Panc1 (cell line): ENCODE data around the gene CDIP1. TPM values are rescaled to one million over a fixed set of nuclear protein-coding genes. Genes with fewer than 3 reads are reported as not detected.

Experiments used
- ATAC-seq: fragments of 200-7000 bp; cut with Tn5 transposase; 2 replicates; pipeline ENCODE4 v1.9.1; 2020; ENCODE audit warnings: mild to moderate bottlenecking, moderate library complexity
- BruUV-seq: library from RNA; stranded (reverse); fragments of 400-500 nt; replicated peaks from 2 replicates; lab custom pipeline; 2021; lab: Mats Ljungman, UMichigan
- CTCF ChIA-PET: fragments of 300-600 bp; sonication (Branson Sonifier 250); formaldehyde crosslinking; loops from one replicate; lab custom pipeline; 2022; ENCODE audit warnings: antibody characterized with exemption; lab: Charles Lee
- POLR2A ChIA-PET: fragments of 300-600 bp; sonication (Branson Sonifier 250); formaldehyde crosslinking; loops from one replicate; lab custom pipeline; 2022; ENCODE audit warnings: antibody characterized with exemption; lab: Charles Lee
- DNase-seq: peaks from one replicate; pipeline ENCODE4 v3.0.0-alpha.2; 2010; ENCODE audit warnings: low read depth, low spot score
- H3K27ac ChIP-seq: 2 replicates; pipeline ENCODE4 v1.5.1; 2011; ENCODE audit warnings: mild to moderate bottlenecking, low read length, inconsistent platforms
- H3K27me3 ChIP-seq: fragments of 200-500 bp; sonication (Bioruptor generic); 2 replicates; pipeline ENCODE4 v1.6.0; 2014; ENCODE audit warnings: low read length, inconsistent platforms; ENCODE audit not compliant: control insufficient read depth, insufficient read depth
- H3K36me3 ChIP-seq: fragments of 200-500 bp; sonication (Bioruptor generic); 2 replicates; pipeline ENCODE4 v1.5.1; 2014; ENCODE audit warnings: inconsistent platforms, mild to moderate bottlenecking, low read length, moderate library complexity; ENCODE audit not compliant: control insufficient read depth, insufficient read depth
- H3K4me1 ChIP-seq: 2 replicates; pipeline ENCODE4 v1.5.1; 2011; ENCODE audit warnings: inconsistent platforms, mild to moderate bottlenecking, low read length, moderate library complexity; ENCODE audit not compliant: control insufficient read depth, insufficient read depth
- H3K4me3 ChIP-seq, 2 experiments: 2 replicates each; pipeline ENCODE4 v1.5.1; 2011 to 2012; ENCODE audit warnings: low read depth in 2 of 2, low read length in 2 of 2, mild to moderate bottlenecking in 2 of 2, inconsistent platforms in 1 of 2, moderate library complexity in 1 of 2
- H3K9me3 ChIP-seq: fragments of 200-500 bp; sonication (Bioruptor generic); 2 replicates; pipeline ENCODE4 v1.5.1; 2014; ENCODE audit warnings: low read depth, mild to moderate bottlenecking, inconsistent platforms, low read length, moderate library complexity; ENCODE audit not compliant: control insufficient read depth, insufficient read depth
- POLR2AphosphoS5 ChIP-seq: IDR thresholded peaks from 2 replicates; pipeline ENCODE4 v1.6.1; 2012; ENCODE audit warnings: mild to moderate bottlenecking, low read depth, low read length, moderate library complexity
- REST ChIP-seq, 2 experiments: IDR thresholded peaks; 2 replicates each; pipeline ENCODE4 v1.6.1; 2011 to 2012; ENCODE audit warnings: low read depth in 2 of 2, control low read depth in 1 of 2, low read length in 1 of 2, mild to moderate bottlenecking in 1 of 2, moderate library complexity in 1 of 2; ENCODE audit not compliant: insufficient read depth in 1 of 2
- SIN3A ChIP-seq: IDR thresholded peaks from 2 replicates; pipeline ENCODE4 v1.6.1; 2012; ENCODE audit warnings: low read depth, mild to moderate bottlenecking, low read length, moderate library complexity, borderline replicate concordance; ENCODE audit not compliant: insufficient read depth
- TCF7L2 ChIP-seq: IDR thresholded peaks from 2 replicates; pipeline ENCODE4 v1.6.1; 2011; ENCODE audit warnings: mild to moderate bottlenecking, low read depth, low read length, inconsistent platforms
- in situ Hi-C: cut with HindIII; loops from 2 replicates; pipeline ENCODE4 v1.10.0; 2016; ENCODE audit warnings: low sequenced_read_pairs, low pct_unique_long_range_greater_than_20kb
- intact Hi-C: fragments of 100-400 bp; cut with micrococcal nuclease; formaldehyde crosslinking; loops from one replicate; pipeline ENCODE4 v1.10.0; 2022; ENCODE audit not compliant: unreplicated experiment
- total RNA-seq: library from RNA; stranded (reverse); gene quantifications from one replicate; pipeline ENCODE4 v1.2.1, GENCODE V29; 2021; ENCODE audit not compliant: unreplicated experiment
- TF ChIP-seq, protein P1 (sequence below): fragments of 450-650 bp; IDR thresholded peaks from 2 replicates; pipeline ENCODE4 v1.5.1; 2017; ENCODE audit warnings: mild to moderate bottlenecking

CDIP1 gene
- total RNA-seq, 1 experiment from 2014 or later, result 26.8 TPM

DNA sequence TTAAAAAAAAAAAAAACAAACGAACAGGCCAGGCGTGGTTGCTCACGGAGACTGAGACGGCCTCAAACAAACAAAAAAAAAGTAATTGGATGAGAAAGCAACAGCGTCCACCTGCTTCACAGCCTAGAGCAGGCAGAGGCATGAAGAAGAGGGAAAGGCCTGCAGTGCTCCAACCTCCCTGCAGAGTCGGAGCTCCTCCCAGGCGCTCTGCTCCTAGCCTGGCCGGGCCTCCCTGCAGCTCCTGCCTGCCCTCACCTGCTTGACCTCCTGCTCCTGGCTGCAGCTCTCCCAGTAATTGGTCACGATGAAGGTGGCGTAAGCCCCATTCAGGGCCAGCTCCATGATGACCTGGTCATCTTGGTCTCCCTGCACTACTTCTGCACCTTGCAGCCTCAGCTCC lies 69.6 kb downstream of the CDIP1 start:
- no TSS peak for BruUV-seq
- peaks cover 2% of the 10 kb centered on the region; the same call in 1 of the 2 replicates for H3K36me3 ChIP-seq
- no peaks in the 10 kb centered on the region for H3K27me3 ChIP-seq
- DNase-seq (no peak), ATAC-seq (no peak)
- H3K4me3 ChIP-seq, result no peak overlapping the region
- intact Hi-C loops (no loop called here), in situ Hi-C loops (no loop called here)
- peaks cover 5% of the 10 kb centered on the region; the same call in 1 of the 2 replicates for H3K4me1 ChIP-seq
- H3K9me3 ChIP-seq, result no peaks in the 10 kb centered on the region
- CTCF ChIA-PET, result no interaction called here
- H3K27ac ChIP-seq, result no peak overlapping the region
- TF ChIP-seq SIN3A, result no peak
- TF ChIP-seq POLR2AphosphoS5, result no peak
- POLR2A ChIA-PET, result no interaction called here

GRCh38 chr16:4467916-4468315 lies 70.7 kb downstream of the CDIP1 start:
- ChIA-PET POLR2A (interaction anchor here (0.5 kb wide), 1 partner anchor 382 kb away, joined by 6 read pairs; no protein-coding TSS in a partner anchor), CTCF (no interaction called here)
- DNase-seq (no peak), ATAC-seq (no peak)
- H3K27me3 ChIP-seq, result no peaks in the 10 kb centered on the region
- TF ChIP-seq TCF7L2 (no peak), POLR2AphosphoS5 (no peak)
- intact Hi-C loops, result no loop called here
- H3K9me3 ChIP-seq, result no peaks in the 10 kb centered on the region
- H3K36me3 ChIP-seq, result peaks cover 2% of the 10 kb centered on the region; the same call in 1 of the 2 replicates
- BruUV-seq, result no TSS peak
- H3K27ac ChIP-seq, result no peak overlapping the region
- H3K4me1 ChIP-seq, result no peaks in the 10 kb centered on the region
- in situ Hi-C loops, result no loop called here
- no peak overlapping the region for H3K4me3 ChIP-seq

- Histone ChIP-seq H3K4me3 (no peak overlapping the region), H3K27ac (no peak overlapping the region), H3K27me3 (no peaks in the 10 kb centered on the region), H3K9me3 (no peaks in the 10 kb centered on the region), H3K36me3 (peaks cover 2% of the 10 kb centered on the region; the same call in 1 of the 2 replicates), H3K4me1 (no peaks in the 10 kb centered on the region)
- intact Hi-C loops (no loop called here), in situ Hi-C loops (no loop called here)
- BruUV-seq, result no TSS peak
- DNase-seq (no peak), ATAC-seq (no peak)
- ChIA-PET POLR2A (no interaction called here), CTCF (no interaction called here)
- TF ChIP-seq, protein P1, sequence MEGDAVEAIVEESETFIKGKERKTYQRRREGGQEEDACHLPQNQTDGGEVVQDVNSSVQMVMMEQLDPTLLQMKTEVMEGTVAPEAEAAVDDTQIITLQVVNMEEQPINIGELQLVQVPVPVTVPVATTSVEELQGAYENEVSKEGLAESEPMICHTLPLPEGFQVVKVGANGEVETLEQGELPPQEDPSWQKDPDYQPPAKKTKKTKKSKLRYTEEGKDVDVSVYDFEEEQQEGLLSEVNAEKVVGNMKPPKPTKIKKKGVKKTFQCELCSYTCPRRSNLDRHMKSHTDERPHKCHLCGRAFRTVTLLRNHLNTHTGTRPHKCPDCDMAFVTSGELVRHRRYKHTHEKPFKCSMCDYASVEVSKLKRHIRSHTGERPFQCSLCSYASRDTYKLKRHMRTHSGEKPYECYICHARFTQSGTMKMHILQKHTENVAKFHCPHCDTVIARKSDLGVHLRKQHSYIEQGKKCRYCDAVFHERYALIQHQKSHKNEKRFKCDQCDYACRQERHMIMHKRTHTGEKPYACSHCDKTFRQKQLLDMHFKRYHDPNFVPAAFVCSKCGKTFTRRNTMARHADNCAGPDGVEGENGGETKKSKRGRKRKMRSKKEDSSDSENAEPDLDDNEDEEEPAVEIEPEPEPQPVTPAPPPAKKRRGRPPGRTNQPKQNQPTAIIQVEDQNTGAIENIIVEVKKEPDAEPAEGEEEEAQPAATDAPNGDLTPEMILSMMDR, result no peak
- TF ChIP-seq TCF7L2, result no peak
- no peak for TF ChIP-seq SIN3A
- TF ChIP-seq POLR2AphosphoS5, result no peak
- TF ChIP-seq REST (IDR thresholded peaks at IDR 0.05; ENCODE audit: insufficient read depth in 1 of 2, low read depth in 2 of 2, low read length in 1 of 2), result no peak
Measured at GRCh38 chr16:4465977-4466779, 72.4 kb downstream of the CDIP1 start.
